ENCODE measurements around the gene ENTPD7.
A peak's percentile ranks its signal among the peaks of the same experiment; 100 is the strongest.
"Not testable (repeated sequence)": the region's sequence is repeated elsewhere in the genome, so short reads cannot be mapped to it uniquely, and the experiment has no call there.

Gene ENTPD7

DNA sequence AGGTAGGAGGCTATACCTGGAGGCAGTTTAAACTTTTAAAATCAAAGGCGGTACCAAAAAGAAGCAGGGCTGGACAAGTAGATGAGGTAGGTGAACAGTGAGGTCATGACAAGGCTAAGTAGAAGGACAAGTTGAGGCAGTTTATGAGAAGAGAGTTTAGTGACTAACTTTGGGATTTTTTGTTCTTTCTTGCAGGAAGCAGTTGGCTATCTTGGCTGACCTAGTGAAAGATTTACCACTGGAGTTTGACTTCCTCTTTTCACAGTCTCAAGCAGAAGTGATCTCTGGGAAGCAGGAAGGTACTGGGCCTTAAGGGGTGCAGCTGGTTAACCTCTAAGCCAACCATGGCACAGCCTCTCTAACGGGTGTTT, 26.3 kb downstream of the ENTPD7 start:
- no peak for DNase-seq (ENCODE audit: low read depth in 2 of 2, low spot score in 1 of 2)

- DNase-seq (ENCODE audit: low read depth in 2 of 2, low spot score in 1 of 2), result no peak
These were observed 30.2 kb downstream of the ENTPD7 start for GRCh38 chr10:99689461-99689860.

GRCh38 chr10:99693933-99694583, 34.7 kb downstream of the ENTPD7 start:
- no peak for DNase-seq (ENCODE audit: low read depth in 2 of 2, low spot score in 1 of 2)

- DNase-seq (ENCODE audit: low read depth in 2 of 2, low spot score in 1 of 2), result no peak
These were observed 36.5 kb downstream of the ENTPD7 start for GRCh38 chr10:99695761-99696160.

DNA sequence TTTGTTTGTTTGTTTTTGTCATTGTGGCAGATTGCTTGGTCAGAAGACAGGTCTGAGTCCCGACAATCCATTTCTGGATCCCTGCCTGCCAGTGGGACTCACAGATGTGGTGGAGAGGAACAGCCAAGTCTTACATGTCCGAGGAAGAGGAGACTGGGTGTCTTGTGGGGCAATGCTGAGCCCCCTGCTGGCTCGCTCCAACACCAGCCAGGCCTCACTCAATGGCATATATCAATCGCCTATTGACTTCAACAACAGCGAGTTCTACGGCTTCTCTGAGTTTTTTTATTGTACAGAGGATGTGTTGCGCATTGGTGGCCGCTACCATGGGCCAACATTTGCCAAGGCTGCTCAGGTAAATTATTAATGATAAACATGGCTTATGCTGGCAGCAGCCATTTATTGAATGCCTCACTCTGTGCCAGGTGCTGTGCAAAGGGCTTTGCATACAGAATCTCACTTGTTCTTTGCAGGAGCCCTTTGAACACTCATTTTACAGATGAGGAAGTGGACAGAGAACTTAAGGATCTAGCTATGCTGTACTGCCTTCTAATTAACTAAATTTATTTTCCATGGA, 39.3 kb downstream of the ENTPD7 start:
- no peak for DNase-seq (ENCODE audit: low read depth in 2 of 2, low spot score in 1 of 2)

DNA sequence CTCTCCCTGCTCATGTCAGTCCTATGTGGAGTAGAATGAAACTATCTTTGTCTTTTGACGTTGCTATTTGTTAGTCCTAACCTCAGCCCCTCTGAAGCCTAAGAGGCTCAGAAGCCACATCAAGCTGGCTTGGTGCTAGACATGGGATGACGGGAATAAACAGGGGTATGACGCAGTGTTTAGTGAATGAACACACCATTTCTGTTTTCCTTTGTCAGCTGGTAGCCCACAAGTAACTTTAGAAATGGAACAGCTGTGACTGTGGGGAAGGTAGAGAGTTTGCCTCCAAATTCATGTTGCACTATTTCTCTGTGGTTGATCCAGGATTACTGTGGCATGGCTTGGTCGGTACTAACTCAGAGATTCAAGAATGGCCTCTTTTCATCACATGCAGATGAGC, 41.3 kb downstream of the ENTPD7 start:
- no peak for DNase-seq (ENCODE audit: low read depth in 2 of 2, low spot score in 1 of 2)

- no peak for DNase-seq (ENCODE audit: low read depth in 2 of 2, low spot score in 1 of 2)
These were observed 49.2 kb downstream of the ENTPD7 start for GRCh38 chr10:99708428-99709012.

GRCh38 chr10:99709480-99710229, 50.3 kb downstream of the ENTPD7 start:
- no peak for DNase-seq (ENCODE audit: low read depth in 2 of 2, low spot score in 1 of 2)

GRCh38 chr10:99711129-99711719, 51.9 kb downstream of the ENTPD7 start:
- no peak for DNase-seq (ENCODE audit: low read depth in 2 of 2, low spot score in 1 of 2)

DNA sequence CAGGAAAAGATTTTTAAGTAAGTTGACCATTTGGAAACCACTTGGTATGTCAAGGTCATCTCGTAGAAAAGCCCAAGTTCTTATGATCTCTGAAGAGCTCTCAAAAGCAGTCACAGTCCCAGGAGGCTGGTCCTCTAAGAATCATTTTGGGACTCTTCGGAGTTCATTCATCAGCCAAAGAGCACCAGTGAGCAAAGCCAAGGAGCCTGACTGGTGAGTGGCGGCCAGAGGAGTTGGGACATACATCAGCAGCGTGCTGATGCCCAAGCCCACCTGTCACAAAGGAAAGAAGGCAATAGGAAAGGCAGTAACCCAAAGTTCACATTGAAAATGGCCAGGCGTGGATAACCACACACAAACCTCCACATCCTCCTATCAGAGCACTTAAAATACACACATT, 55.1 kb downstream of the ENTPD7 start:
- DNase-seq (ENCODE audit: low read depth in 2 of 2, low spot score in 1 of 2), result no peak

GRCh38 chr10:99720387-99720786, 61.1 kb downstream of the ENTPD7 start:
- no peak for DNase-seq (ENCODE audit: low read depth in 2 of 2, low spot score in 1 of 2)

DNA sequence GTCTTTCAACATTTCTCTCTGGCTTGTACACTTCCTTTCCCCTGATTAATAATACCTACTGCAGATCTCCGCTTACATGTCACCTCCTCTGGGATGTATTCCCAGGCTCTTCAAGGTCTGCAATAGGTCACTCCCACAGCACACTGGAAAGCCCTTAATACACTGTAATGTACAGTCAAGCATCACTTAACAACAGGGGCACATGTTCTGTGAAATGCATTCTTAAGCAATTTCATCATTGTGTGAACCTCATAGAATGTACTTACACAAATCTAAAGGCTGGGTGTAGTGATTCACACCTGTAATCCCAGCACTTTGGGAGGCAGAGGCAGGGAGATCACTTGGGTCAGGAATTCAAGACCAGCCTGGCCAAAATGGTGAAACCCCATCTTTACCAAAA, 70.7 kb downstream of the ENTPD7 start:
- DNase-seq (ENCODE audit: low read depth in 2 of 2, low spot score in 1 of 2), result no peak

DNA sequence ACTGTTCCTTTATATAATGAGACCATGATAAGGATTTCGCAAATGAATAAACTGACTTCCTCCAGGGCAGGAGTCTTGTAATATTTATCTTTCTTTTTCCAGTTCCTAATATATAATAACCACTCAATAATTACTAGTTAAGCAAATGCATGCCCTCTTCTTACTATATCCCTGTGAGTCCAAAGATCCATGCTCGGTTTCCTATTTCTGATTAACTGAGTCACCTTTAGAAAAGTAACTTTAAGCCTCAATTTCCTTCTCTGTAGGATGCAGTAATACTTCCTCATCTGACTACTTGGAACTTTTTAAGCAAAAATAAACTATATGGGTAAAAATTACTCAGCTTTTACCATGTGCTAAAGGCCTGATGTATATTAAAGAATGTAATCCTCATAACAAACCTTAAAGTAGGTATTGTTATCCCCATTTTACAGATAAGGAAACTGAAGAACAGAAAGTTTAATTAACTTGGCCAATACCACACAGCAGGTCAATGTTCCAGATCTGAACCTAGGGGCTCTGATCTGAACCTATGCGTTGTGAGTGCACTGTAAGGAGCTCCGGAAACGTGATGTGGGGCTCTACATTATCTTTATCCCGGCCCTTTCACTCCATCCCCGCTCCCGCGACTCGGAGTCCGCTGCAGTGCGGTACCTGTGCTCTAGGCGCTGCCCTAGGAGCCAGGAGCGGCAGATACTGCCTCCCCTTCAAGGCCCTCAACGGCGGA, 72.2 kb downstream of the ENTPD7 start:
- DNase-seq (ENCODE audit: low read depth in 2 of 2, low spot score in 1 of 2), result no peak

DNA sequence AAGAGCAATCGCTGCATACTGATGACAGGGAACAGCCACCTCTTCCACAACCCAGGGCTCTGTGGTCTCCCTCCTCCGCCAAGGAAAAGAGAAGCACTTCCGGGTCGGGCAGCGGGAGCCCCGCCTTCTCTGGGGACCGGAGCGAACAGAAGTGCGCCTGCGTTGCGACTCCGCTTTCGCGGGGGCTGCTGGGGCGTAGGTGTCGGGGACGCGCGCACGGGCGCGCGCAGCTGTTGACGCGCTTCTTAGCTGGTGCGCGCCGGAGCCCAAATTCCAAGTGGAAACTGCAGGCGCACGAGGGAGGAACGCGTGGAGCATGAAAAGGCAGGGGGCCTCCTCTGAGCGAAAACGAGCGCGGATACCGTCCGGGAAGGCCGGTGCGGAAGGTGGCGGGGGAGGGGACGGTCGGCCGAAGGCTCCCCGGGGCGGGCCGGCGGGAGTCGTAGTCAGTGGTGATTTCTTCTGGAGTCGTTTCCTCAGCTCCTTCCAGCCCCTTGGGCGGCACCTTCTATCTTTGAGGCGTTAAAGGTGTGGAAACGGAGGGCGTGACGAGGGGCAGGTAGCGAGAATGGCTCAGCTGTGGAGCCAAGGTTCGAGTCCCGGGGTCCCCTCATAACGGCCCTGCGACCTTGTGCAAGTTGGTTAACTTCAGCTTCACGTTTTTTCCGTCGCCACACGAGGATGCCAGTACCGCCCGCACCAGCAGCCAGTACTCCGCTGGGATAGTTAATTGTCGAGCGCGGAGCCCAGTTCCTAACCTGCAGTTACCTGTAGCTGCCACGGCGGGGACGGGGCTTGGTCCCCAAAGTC, 72.9 kb downstream of the ENTPD7 start, which contains the start of the genes COX15 and CUTC:
TSS of gene COX15 (minus strand) at position 95 of the 810 bp plus-strand sequence. CDS start at position 17, 78 bp downstream.
TSS of gene CUTC (plus strand) at position 202 of the 810 bp plus-strand sequence. CDS start at position 317, 115 bp downstream.
- peak; percentile 86 to 92 for DNase-seq (ENCODE audit: low read depth in 2 of 2, low spot score in 1 of 2)

DNA sequence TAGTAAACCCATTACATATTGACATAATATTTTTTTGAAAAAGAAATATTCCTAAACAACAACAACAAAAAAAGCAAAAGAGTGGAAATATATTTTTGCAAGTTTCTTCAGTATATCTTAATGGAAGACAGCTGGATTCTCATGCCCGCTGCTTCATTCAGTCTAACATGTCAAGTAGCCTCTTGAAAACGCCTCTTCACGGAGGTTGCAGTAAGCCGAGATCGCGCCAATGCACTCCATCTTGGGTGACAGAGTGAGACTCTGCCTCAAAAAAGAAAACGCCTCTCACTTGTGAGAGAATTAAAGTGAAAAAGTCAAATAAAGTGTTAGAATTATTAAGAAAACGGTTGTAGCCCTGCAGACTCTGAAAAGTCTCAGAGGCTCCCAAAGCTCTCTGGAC, 74.1 kb downstream of the ENTPD7 start:
- no peak for DNase-seq (ENCODE audit: low read depth in 2 of 2, low spot score in 1 of 2)

DNA sequence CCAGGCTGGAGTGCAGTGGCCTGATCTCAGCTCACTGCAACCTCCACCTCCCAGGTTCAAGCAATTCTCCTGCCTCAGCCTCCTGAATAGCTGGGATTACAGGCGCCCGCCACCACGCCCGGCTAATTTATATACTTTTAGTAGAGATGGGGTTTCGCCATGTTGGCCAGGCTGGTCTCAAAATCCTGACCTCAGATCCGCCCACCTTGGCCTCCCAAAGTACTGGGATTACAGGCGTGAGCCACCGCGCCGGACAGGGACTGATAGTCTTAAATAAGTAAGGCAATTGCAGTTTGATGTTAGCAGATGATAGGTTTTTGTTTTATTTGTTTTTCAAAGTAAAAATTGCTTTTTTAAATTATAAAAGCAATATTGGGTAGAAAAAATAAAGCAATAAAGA, 74.8 kb downstream of the ENTPD7 start:
- not testable (repeated sequence) for DNase-seq (ENCODE audit: low read depth in 2 of 2, low spot score in 1 of 2)

- no peak for DNase-seq (ENCODE audit: low read depth in 2 of 2, low spot score in 1 of 2)
These were observed 81.0 kb downstream of the ENTPD7 start for GRCh38 chr10:99740260-99740659.

- no peak for DNase-seq (ENCODE audit: low read depth in 2 of 2, low spot score in 1 of 2)
These were observed 81.7 kb downstream of the ENTPD7 start for GRCh38 chr10:99740933-99741559.

DNA sequence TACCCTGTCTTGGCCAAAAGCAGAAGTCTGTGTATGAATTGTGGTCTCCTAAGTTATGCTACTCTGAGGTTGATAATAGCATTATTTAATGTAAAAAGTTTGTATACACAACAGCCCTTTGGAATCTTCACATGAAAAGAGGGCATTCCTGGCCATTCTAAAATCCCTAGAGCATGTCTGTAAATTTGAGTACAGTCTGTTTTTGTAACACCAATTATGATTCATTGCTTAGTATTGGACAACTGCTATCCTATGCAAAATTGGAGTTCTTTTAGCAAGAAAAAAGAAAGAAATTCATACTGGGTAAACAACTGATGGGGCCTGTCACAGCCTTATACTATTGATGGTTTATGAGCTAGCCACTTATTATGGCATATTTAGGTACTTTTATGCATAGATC, 82.9 kb downstream of the ENTPD7 start:
- DNase-seq (ENCODE audit: low read depth in 2 of 2, low spot score in 1 of 2), result no peak

- no peak for DNase-seq (ENCODE audit: low read depth in 2 of 2, low spot score in 1 of 2)
These were observed 83.4 kb downstream of the ENTPD7 start for GRCh38 chr10:99742701-99743100.
